ENCODE measurements around the gene MYH10. TPM values are rescaled to one million over a fixed set of nuclear protein-coding genes. Genes with fewer than 3 reads are reported as not detected.

MYH10 gene
- total RNA-seq, 1 donor from 2014 or later = 3.4 TPM

- ChIA-PET CTCF (no interaction called here), POLR2A (no interaction called here)
- TF ChIP-seq CTCF (IDR thresholded peaks at IDR 0.05) = no peak
- DNase-seq (no peak), ATAC-seq (ENCODE audit: low read depth) (no peak)
- Mint-ChIP-seq H3K36me3 (ENCODE audit: low read depth) (no peaks in the 10 kb centered on the region), H3K27ac (no peak overlapping the region), H3K27me3 (peaks cover 5% of the 10 kb centered on the region), H3K4me1 (no peaks in the 10 kb centered on the region), H3K4me3 (no peak overlapping the region), H3K9me3 (no peaks in the 10 kb centered on the region)
- intact Hi-C loops (cut with micrococcal nuclease) = no loop called here
Measured at GRCh38 chr17:8588877-8589554, 41.5 kb downstream of the MYH10 start.

GRCh38 chr17:8586766-8587165, 43.8 kb downstream of the MYH10 start:
- ATAC-seq (ENCODE audit: low read depth) (no peak), DNase-seq (no peak)
- POLR2A ChIA-PET = no interaction called here
- Mint-ChIP-seq H3K27me3 (peaks cover 3% of the 10 kb centered on the region), H3K36me3 (ENCODE audit: low read depth) (no peaks in the 10 kb centered on the region), H3K4me1 (no peaks in the 10 kb centered on the region), H3K9me3 (no peaks in the 10 kb centered on the region), H3K27ac (no peak overlapping the region), H3K4me3 (no peak overlapping the region)
- CTCF ChIA-PET = no interaction called here
- TF ChIP-seq CTCF (IDR thresholded peaks at IDR 0.05) = no peak
- intact Hi-C loops (cut with micrococcal nuclease) = no loop called here

- H3K9me3 Mint-ChIP-seq = no peaks in the 10 kb centered on the region
- CTCF ChIA-PET = no interaction called here
- H3K27me3 Mint-ChIP-seq = peaks cover 3% of the 10 kb centered on the region
- DNase-seq (no peak), ATAC-seq (ENCODE audit: low read depth) (no peak)
- H3K4me1 Mint-ChIP-seq = no peaks in the 10 kb centered on the region
- no peak for TF ChIP-seq CTCF (IDR thresholded peaks at IDR 0.05)
- POLR2A ChIA-PET = no interaction called here
- H3K4me3 Mint-ChIP-seq = no peak overlapping the region
- intact Hi-C loops (cut with micrococcal nuclease) = no loop called here
- no peak overlapping the region for H3K27ac Mint-ChIP-seq
- no peaks in the 10 kb centered on the region for H3K36me3 Mint-ChIP-seq (ENCODE audit: low read depth)
Measured at GRCh38 chr17:8585911-8586310, 44.6 kb downstream of the MYH10 start.

GRCh38 chr17:8583954-8584353, 46.6 kb downstream of the MYH10 start:
- ChIA-PET CTCF (no interaction called here), POLR2A (no interaction called here)
- Mint-ChIP-seq H3K27ac (no peak overlapping the region), H3K4me1 (no peaks in the 10 kb centered on the region), H3K36me3 (ENCODE audit: low read depth) (no peaks in the 10 kb centered on the region), H3K27me3 (no peaks in the 10 kb centered on the region), H3K4me3 (no peak overlapping the region), H3K9me3 (no peaks in the 10 kb centered on the region)
- no peak for ATAC-seq (ENCODE audit: low read depth)
- intact Hi-C loops (cut with micrococcal nuclease) = no loop called here
- DNase-seq = no peak
- TF ChIP-seq CTCF (IDR thresholded peaks at IDR 0.05) = no peak

- DNase-seq (no peak), ATAC-seq (ENCODE audit: low read depth) (no peak)
- H3K4me3 Mint-ChIP-seq = no peak overlapping the region
- POLR2A ChIA-PET = no interaction called here
- H3K4me1 Mint-ChIP-seq = no peaks in the 10 kb centered on the region
- no peaks in the 10 kb centered on the region for H3K27me3 Mint-ChIP-seq
- intact Hi-C loops (cut with micrococcal nuclease) = no loop called here
- H3K27ac Mint-ChIP-seq = no peak overlapping the region
- H3K36me3 Mint-ChIP-seq (ENCODE audit: low read depth) = no peaks in the 10 kb centered on the region
- no peaks in the 10 kb centered on the region for H3K9me3 Mint-ChIP-seq
- TF ChIP-seq CTCF (IDR thresholded peaks at IDR 0.05) = no peak
- CTCF ChIA-PET = no interaction called here
Measured at GRCh38 chr17:8580952-8581658, 49.4 kb downstream of the MYH10 start.
